GM18907 (cell line): ENCODE measurements around the gene SMYD2.

Experiments used
- ATAC-seq: cut with Tn5 transposase; IDR thresholded peaks from one replicate; pipeline ENCODE4 v1.9.1; 2021; ENCODE audit warnings: mild to moderate bottlenecking, moderate library complexity; ENCODE audit not compliant: unreplicated experiment

SMYD2 gene

DNA sequence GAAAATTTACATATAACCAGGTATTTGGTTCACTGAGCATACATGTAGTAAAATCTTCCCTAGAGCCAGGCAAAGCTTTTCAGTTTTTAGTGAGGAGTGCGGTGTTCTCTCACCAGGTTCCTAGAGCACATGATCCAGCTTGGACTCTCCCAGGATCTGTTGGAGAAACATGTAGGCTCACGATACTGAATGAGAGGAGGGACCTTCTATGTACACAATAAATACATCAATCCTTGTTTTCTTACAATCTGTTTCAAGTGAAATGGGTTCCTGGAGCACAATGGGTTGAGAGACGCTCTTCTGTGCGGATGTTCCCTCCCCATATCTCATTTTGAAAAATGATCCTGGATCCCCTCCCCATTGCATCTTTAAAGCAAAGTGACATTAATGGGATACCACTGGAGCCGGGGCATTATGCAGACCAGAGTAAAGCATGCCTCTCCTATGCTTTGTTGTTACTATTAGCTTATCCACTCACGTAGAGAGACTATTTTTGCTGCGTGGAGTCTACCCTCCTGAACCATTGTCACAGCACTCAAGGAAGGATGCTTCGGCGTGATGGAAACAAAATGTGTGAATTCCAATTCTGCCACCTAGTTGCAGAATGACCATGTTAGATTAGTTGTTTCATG is 19.3 kb downstream of the SMYD2 start:
- ATAC-seq = no peak

DNA sequence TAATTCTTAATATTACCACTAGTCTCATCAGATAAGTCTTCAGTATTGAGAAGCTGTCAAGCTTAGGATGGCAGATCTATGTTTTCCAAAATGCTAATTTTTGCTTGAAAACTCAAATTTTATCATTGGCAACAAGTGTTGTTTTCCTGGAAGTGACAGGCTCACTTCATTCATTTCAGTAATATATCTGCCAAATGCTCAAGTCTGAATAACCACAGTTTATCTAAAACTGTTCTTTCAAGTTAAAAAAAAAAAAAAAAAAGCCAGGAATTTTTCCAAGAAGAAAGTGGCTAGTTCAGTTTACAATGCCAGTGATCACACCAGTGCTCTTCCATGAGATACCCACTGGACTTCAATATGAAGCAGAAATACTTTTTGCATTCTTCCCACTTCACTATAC is 20.6 kb downstream of the SMYD2 start:
- ATAC-seq = no peak

DNA sequence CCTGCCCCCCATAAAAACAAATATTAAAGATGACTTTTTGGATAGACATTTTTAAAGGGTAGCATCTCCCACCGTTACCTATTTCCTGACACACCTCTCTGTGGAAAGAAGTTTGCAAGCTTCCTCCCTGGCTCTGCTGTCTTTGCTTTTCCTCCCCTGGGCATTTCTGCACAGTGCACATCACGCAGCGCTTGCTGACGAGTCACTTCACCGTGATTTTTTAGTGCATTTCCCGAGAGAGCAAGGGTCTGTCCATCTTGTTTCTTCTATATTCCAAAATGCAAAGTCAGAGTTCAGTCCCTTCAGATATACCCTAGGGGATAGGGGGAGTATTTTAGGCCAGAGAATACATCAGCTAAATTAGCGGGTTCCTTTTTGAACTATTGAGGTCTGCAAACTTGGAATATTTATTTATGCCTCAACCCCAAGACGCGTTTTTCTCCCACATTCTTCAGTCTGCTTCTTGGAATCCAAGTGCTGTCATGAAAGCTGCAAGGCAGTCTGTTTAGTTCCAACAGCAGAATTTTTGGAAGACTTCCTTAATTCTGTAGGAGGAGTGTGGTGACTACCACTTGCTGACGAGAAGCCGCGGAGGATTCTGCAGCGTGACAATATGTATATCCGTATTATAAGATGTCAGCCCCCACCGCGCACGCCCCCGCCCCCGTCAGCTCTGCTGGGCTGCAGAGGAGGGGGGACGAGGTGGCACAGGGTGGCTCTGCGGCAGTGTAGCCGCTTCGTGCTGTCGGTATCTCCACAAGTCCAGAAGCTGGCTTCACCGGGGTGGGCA is 22.4 kb downstream of the SMYD2 start:
- no peak for ATAC-seq

DNA sequence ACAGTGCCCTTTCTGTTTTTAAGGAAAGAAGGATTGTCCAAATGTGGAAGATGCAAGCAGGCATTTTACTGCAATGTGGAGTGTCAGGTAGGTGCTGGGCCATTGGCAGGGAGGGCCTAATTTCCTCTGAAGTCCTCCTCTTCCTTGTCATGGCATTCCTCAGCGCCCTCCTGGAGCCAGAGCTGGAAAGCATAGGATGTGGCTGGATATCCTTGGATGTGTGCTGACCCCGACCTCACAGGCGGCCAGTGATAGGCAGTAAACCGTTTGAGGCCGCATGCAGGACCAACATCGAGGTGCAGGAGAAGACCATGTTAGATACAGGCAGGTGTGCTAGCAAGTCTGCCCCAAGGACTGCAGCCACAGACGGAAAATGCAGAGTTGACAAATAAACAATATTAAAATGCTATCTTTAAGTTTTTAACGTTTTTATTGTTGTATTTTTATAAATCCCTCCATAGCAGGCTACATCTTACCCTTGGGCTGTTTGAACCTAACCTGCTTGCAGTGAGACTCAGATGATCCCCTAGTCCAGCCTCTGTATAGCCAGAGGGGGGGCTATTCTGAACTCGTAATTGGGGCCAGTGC is 24.3 kb downstream of the SMYD2 start:
- ATAC-seq = no peak

DNA sequence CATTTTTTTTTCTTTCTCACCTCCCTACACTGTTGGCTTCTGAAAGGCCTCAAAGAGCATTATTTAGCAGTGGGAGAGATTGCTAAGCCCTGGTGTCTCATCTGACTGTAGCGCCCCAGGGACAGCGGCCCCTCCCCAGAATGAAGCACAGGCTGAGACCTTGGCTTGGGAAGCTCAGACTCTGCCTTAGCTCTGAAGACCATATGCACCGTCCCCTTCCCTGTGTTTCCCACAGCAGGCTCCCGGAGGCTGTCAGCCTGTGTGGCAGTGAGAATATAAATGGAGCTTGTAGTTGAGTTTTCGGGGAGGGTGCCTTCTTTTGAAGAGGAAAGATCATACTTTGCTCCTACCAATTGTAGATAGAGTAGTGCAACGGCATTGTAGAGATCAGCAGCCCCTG is 25.3 kb downstream of the SMYD2 start:
- no peak for ATAC-seq

DNA sequence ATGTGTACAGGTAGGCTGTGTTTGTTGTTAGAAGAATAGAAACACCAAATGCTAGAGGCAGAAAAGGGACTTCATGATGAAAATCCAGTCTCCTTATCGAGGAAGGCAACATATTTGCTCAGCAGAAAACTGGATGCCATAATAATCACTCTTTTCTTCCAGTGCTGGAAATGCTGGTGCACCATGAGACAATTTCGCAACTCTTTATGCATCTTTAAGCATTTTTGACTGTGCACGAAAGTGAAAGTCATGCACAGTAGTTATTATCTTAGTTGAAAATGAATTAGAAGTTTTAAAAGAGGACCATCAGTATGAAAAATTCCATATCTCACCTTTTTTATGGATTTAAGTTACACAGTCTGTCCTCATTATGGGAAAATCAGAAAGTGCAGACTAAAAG is 29.1 kb downstream of the SMYD2 start:
- ATAC-seq = no peak

DNA sequence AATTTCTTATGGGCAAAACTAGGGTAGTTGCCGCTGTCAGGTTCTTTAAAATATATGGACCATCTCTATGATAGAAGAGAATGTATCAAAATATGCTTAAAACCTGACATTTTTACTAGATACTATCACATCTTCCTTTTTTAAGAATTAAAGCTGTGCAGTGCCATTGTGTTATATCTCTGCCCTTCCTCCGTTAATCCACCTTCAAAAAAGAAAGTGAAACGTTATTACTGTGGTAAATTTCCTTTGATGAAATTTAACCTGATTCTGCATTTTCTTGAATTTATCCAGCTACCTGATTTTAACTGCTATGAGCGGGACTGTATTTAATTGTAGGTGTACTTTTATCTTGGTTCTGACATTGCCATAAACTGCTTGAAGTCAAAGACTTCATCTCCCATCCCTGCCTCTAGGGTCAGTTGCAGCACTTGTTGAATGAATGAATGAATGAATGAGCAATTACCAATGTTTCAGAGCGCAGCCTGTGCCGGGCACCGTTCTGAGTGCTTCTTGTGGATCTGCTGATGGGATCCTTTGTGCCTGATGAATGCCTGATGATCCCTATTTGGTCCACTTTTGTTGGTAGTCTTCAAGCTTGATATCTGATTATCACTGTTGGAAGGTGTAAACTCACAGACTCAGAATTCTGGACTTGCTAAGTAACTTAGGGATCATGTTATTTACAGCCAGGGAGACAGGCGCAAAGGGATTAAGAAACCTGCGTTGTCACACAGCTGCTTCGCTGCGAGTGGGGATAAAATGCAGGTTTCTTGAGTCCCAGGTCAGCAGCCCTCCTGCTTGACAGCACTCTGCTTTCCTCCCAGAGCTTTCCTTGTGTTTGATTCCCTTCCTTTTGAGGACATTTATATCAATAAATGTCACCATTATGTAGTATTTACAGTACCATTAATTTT is 30.1 kb downstream of the SMYD2 start:
- ATAC-seq = no peak

DNA sequence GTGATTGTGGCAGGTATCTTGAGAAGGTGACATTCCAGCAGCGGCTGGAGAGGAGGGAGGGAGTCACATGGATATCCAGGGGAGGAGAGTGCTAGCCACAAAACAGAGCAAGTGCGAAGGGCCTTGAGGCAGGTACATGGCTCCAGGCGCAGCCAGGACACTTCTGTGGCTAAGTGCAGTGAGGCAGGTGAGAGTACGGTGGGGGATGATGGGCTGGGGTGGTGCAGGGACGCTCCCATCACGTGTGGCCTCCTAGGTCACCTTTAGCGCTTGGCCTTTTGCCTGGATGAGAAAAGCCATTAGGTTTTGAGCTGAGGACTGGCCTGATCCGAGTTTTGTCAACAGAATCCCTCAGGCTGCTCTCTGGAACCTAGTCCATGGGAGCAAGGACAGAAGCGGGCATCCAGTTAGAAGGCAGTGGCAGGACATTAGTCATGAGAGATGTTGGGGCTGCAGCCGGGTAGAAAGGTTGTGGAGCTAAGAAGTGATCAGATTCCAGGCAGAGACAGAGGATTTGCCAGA is 31.6 kb downstream of the SMYD2 start:
- no peak for ATAC-seq

DNA sequence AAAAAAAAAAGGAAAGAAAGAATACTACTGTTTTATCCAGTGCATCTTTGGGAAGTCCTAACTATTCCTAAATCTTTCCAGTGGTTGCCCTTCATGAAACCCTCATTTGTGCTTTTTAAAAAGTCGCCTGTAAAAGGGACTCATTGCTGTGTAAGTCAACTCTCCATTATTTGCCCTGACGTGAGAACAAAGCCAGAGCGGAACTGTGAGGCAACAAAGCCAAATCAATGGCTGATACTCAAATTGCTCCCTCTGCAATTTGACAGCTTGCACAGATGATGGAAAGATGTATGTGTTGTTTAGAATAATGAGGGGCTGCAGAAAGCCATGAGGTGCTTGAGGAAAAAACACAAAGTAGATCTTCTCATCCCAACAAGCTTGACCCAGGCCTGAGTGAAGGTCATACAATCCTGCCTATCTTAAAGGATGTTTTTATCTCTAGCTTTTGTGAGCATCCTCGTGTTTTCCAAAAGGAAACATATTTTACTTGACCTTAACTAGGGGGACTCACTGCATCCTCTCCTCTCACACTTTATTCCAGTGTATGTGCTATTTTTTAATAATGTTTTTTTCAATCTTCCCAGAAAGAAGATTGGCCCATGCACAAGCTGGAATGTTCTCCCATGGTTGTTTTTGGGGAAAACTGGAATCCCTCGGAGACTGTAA is 33.4 kb downstream of the SMYD2 start:
- ATAC-seq = no peak

DNA sequence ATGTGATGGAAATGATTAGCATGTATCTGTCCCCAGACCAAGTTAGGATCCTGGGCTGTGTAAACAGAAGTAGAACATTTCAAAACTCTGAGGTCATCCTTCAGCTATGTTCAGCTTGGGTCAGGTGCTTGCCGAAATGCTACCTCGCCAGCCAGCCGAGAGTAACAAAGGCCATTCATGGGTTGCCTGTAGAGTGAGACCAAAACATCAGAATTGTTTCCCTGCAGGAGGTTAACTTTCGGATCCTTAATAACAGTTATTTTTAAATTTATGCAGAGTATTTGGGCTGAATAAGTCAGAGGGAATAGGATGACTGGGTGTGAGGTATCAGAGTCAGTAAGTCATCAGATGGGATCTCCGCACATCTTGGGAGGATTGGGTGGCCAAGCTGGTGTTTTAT is 35.6 kb downstream of the SMYD2 start:
- no peak for ATAC-seq

DNA sequence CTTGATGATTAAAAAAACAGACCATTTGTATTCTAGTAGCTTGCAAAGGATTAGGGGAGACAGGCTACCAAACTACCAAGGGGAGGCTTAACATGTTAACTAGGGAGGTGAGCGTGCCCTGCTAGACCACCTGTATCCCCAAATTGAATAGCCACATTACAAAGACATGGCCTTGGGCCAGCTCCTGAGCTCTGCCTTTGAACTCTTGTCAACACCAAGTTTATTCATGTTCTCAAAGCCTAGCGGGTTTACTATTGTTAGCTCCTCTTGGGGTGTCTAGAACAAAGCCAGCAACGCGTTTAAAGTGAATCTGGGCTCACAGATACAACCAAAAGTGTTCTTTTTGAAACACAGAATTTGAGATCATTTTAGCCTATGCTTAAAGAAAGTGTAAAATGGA is 36.3 kb downstream of the SMYD2 start:
- no peak for ATAC-seq

DNA sequence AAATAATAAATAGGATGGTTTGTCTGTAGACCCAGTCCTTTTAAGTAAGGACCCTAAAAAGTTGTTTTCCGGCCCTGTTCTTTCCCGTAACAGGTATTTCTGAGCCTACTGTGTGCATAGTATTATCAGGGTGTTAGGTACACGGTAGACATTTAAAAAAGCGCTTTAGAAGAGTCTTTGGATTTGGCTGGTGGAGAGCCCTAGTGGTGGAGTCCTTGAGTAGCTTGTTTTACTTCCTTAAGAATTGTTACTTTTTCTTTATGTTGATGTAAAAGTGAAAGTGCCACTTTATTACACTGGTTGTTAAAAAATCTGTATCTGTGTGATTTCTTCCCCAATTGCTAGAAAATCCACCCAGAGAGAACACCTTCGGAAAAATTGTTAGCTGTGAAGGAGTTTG is 36.8 kb downstream of the SMYD2 start:
- ATAC-seq = no peak

DNA sequence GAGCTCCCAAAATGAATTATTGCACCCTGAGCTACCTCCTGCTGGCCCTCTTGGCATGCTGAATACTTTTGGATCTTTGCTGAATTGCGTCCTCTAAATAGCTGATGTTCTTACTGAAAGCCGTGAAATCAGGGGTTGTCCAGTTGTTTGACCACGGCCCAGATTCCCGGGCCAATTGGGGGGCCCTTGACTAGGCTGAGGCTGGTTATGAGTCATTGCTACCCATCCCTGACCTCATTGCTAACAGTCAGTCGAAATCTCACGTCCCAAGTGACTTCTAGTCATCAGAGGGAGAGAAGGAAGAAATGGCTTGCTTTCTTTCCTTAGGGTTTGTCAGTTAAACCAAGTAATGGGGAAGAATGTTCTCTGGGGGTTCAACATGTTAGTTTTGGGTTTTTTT is 37.4 kb downstream of the SMYD2 start:
- no peak for ATAC-seq

DNA sequence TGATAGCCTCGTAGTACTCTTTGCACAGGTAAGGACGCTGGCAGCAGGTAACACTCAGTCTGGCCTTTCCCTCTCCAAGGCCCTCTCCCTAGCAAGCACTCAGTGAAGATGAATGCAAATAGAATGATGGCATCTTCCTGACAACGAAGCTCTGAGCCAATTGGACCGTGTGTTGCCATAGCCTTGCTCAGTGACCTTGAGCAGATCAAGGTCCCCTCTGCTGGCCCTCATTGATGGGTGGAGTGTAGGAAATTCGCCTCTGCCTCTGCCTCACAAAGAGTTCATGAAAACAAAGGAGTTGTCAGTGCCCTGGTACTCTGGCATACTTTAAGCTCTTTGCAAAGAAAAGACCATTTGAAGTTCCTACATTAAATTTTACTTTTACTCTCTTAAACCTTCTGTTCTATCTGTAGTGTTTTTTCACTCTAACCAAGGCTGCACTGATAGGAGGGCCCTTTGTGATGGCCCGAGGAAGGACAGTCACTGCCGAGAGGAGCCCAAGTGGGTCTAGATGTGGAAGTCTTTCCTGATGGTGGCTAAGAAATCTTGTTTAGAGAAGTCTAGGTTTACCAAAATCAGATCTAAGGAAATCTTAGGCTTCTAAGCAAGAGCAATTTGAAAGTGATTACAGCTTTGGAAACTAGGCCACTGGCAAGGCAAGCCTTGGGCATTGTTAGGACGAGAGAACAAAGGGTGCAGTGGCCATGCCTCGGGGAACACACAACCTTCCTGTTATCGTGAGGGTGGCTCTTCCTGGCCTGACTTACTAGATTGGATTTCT is 38.2 kb downstream of the SMYD2 start:
- no peak for ATAC-seq

DNA sequence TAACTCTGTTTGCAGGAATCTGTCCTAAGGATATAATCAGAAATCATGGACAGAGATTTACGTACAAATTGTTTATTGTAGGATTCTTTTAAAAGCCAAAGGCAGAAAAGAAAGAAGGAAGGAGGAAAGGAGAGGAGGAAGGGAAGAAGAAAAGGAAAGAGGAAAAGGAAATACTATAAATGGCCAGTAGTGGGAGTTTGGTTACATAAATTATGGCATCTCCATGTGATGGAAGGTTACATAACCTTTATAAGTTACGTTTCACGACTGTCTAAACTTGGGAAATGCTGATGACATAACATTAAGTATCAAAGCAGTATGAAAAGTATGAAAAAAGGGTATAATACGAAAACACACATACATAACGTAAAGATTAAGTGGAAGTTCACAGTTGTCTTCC is 39.0 kb downstream of the SMYD2 start:
- ATAC-seq = no peak

DNA sequence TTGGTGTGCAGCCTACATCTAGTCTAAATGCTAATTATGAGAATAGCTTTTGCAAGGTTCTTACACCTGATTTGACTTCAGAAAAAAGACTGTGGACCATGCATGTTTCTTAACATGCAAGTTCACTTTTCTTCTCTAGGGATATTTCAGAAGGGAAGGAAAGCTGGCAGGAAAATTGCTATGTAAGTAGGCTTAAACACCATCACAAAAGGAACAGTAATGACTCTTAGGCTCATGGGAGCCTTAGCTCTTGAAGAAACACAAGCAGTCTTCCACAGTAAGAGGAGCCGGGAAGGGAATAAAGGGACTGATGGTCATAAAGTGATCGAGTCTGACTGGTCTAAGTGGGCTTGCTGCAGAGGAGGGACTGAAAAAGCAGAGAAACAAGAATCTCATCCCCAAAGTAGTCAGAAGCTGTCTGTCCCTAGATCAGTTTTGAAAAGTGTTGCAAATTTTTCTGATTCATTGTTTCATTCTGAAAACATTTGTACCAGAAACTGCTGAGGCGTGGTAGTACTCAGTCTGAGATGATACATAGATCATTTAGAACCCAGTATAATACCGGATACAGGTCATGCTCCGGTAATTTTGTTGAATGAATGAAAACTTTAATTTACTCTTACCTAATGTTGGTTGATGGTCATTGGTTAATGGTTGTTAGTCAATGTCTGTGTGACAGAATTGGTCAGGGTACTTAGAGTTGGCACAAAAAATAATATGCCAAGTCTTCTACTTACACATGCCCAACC is 40.9 kb downstream of the SMYD2 start:
- ATAC-seq = peak; percentile 54

DNA sequence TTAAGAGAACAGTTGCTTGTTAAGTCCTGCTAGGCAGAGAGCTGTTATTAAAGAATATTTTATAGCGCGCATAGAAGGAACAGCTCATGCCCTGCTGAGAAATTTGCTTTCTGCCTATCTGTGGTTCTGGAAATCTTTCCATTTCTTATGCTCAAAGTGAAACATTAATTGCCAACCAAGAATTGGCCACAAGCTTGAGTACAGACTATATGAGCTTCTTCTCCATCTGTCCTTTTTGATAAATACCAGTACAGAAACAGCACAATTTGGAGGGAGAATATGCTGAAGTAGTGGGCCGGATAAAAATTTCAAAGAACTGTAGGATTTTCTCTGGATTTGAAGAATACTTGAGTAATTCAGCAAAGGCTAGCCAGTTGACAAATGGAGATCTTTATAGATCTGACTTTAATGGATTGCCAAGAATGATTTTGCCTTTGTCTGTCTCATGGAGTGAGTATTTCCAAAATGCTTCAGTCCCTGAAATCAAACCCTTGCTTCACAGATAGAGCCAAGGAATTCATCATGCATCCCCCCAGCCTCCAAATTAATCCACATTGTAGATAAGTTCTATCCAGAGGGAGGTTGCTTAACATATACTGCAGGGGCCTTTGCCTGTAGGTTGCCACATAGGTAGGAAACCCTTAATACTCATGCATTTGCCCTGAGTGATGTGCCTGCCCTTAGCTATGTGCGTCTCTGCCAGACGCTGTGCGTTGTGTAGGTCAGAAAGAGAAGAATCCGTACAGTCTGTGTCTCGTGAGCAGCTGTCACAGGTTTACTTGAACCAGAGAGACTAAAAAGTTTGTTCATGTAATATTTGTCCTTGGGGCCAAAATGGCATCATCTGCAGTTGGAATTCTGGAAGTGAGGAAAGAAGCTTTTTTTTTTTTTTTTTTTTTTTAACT is 44.2 kb downstream of the SMYD2 start:
- ATAC-seq = no peak

DNA sequence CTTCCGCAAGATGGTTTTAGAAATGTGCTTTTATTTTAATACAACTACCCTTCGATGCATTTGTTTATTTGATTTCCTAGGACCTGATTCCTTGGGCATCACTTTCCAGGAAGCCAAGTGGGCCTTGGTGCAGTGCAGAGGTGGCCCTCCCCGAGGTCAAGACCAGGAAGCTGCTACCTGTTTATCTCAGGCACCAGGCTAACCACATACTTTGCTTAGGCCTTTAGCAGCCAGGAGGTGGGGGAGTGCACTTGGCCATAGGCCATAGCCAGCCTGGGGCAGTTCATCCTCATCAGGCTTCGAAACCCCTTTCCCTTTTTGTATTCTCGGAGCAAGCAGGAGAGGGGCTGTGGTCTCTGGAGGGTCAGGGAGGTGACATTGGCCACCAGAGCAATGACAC is 45.4 kb downstream of the SMYD2 start:
- ATAC-seq = peak; percentile 55
